Epithelial cell of proximal tubule (primary cell): ENCODE data around the gene LRRC3B. TPM values are rescaled to one million over a fixed set of nuclear protein-coding genes. Genes with fewer than 3 reads are reported as not detected.

ENCODE experiments used
- DNase-seq: peaks from one replicate; pipeline ENCODE4 v3.0.0-alpha.2; 2011; ENCODE audit warnings: low read depth
- H3K4me3 ChIP-seq: 2 replicates; pipeline ENCODE4 v1.5.1; 2011; ENCODE audit warnings: low read depth, mild to moderate bottlenecking, low read length
- CTCF ChIP-seq: conservative IDR thresholded peaks from 2 replicates; pipeline ENCODE4 v1.5.1; 2012; ENCODE audit warnings: low read depth, mild to moderate bottlenecking, low read length
- total RNA-seq: library from RNA; depleted of rRNA; stranded (reverse); fragments of >200 nt; gene quantifications from 2 replicates; pipeline ENCODE4 v1.2.3, GENCODE V29; 2015

Gene LRRC3B
- total RNA-seq, 1 donor from 2014 or later, result not detected

GRCh38 chr3:26668696-26669095 is 46.1 kb downstream of the LRRC3B start:
- no peak overlapping the region for H3K4me3 ChIP-seq
- TF ChIP-seq CTCF, result no peak
- DNase-seq, result no peak

- no peak for TF ChIP-seq CTCF
- DNase-seq, result no peak
- no peak overlapping the region for H3K4me3 ChIP-seq
Measured at GRCh38 chr3:26675336-26675735, 52.8 kb downstream of the LRRC3B start.

- no peak for DNase-seq
- no peak overlapping the region for H3K4me3 ChIP-seq
- no peak for TF ChIP-seq CTCF
Measured at GRCh38 chr3:26681632-26682031, 59.1 kb downstream of the LRRC3B start.

GRCh38 chr3:26682406-26682805 is 59.8 kb downstream of the LRRC3B start:
- DNase-seq, result no peak
- TF ChIP-seq CTCF, result no peak
- H3K4me3 ChIP-seq, result no peak overlapping the region

- DNase-seq, result no peak
- TF ChIP-seq CTCF, result no peak
- H3K4me3 ChIP-seq, result no peak overlapping the region
Measured at GRCh38 chr3:26683902-26684301, 61.3 kb downstream of the LRRC3B start.

GRCh38 chr3:26687466-26687865 is 64.9 kb downstream of the LRRC3B start:
- no peak overlapping the region for H3K4me3 ChIP-seq
- no peak for DNase-seq
- no peak for TF ChIP-seq CTCF

- no peak for DNase-seq
- TF ChIP-seq CTCF, result no peak
- no peak overlapping the region for H3K4me3 ChIP-seq
Measured at GRCh38 chr3:26699553-26699952, 77.0 kb downstream of the LRRC3B start.
